NCI-H774 (cell line): ENCODE measurements around the gene IL36G.

Source experiments
- DNase-seq: peaks from one replicate; lab custom pipeline; 2025; lab: John Stamatoyannopoulos, UW

The IL36G gene

GRCh38 chr2:113018509-113018908 is 40.7 kb downstream of the IL36G start:
- no peak for DNase-seq

DNA sequence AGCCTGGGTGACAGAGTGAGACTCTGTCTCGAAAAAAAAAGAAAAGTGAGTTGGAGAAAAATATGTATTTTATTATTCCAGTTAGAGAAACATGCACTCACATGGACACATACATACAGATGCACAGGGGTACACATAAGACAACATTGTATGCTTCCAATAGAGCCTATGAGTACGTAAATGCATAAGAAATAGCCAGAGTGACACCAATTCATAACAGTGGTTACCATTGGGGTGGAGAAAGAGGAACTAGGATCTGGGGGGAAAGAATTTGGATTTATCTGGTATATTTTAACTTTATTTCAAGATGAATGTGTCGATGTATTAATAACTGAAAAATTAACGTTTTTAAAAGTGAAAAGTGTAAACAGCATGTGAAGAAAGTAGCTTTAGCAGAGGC is 43.5 kb downstream of the IL36G start:
- DNase-seq = no peak

- DNase-seq = no peak
Observed at GRCh38 chr2:113024764-113025163, 47.0 kb downstream of the IL36G start.

- no peak for DNase-seq
Observed at GRCh38 chr2:113025737-113026136, 47.9 kb downstream of the IL36G start.

DNA sequence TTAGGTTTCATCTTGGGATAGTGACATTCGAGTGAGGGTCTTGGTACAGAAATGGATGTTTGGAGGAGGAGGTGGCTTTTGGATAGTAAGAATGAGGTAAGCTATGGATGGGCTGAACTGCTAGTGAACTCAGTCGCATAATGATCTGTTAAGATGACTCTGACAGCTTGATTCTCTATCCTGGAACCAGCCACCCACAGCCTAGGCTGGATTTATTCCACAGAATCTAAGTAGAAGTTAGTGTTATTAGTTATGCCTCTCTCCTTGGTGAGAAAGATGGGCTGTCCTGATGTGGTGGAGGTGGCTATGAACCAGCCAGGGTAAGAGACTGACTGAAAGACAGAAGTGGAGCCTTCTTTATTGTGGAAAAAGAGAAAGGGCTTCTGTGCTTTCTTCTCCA is 49.9 kb downstream of the IL36G start:
- no peak for DNase-seq

DNA sequence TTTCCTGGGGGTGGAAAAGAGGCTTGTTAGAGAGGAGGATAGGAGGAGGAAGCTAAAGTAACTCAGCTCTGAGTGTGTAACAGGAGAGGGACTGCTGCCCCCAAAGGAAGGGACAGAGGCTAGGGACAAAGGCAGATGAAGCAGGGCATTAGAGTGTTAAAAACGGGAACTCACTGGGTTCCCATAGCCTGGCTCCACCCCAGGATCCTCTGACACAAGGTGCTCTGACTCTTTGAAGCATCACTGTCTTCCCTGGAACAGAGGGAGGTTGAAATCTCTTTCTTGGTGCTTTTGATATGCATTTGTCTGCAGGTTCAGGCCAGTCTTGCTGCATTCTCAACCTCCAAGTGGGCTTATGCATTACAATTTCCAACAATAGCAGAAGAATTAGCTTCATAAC is 50.3 kb downstream of the IL36G start:
- DNase-seq = no peak

- DNase-seq = no peak
Observed at GRCh38 chr2:113032737-113033136, 54.9 kb downstream of the IL36G start.

- DNase-seq = no peak
Observed at GRCh38 chr2:113034016-113034415, 56.2 kb downstream of the IL36G start.
